ENCODE data around the gene RANBP1. TPM values are rescaled to one million over a fixed set of nuclear protein-coding genes. Genes with fewer than 3 reads are reported as not detected.
A peak's percentile ranks its signal among the peaks of the same experiment; 100 is the strongest.

RANBP1 gene
- total and polyA plus RNA-seq, 9 of the 15 experiments (the other 6 are each of a cell fraction or from before 2014, with no cell fraction given): 162 to 2,891 (median 1,289) TPM

DNA sequence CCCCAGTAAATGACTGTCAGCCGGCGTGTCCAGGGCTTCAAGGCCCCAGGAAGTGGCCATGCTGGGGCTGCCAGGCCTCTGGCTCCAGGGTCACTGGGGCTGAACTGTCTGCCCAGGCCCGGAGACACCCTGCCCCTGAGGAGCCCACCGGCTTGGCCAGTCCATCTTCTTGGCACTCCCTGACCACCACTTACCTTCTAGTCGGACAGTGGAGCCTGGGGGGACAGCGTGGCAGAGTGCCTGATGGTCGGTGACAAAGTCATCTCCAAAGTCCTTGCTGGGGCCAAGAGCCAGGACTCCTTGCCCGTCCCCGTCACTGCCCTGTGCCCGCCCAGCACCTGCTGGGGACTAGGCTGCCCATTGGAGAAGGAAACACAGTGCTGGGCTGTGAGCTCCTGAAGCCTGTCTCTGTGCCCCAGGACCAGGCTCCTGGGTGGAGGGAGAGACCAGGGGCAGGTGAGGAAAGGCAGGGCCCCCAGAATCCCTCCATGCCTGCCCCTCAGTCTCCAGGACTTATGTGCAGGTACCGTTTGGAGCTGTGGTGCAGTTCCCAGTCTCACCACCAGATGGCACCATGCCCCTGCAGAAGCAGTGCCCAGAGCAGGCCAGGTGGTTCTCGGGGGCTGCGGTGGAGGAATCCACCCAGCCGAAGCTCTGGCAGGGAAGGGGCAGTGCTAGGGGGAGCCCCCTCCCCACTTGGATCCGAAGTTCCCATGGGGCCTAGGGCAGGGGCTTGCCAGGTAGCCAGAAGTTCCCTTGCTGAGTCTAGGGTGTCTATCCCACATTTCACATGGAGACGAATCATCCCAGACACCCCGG is 40.9 kb downstream of the RANBP1 start (continued):
- TF ChIP-seq, protein P1, sequence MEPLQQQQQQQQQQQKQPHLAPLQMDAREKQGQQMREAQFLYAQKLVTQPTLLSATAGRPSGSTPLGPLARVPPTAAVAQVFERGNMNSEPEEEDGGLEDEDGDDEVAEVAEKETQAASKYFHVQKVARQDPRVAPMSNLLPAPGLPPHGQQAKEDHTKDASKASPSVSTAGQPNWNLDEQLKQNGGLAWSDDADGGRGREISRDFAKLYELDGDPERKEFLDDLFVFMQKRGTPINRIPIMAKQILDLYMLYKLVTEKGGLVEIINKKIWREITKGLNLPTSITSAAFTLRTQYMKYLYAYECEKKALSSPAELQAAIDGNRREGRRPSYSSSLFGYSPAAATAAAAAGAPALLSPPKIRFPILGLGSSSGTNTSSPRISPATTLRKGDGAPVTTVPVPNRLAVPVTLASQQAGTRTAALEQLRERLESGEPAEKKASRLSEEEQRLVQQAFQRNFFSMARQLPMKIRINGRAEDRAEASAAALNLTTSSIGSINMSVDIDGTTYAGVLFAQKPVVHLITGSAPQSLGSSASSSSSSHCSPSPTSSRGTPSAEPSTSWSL (CRISPR knock-in tag; IDR thresholded peaks at IDR 0.05; ENCODE audit: borderline replicate concordance): peak; percentile 66; the same call in 1 of the 2 replicates
- TF ChIP-seq CTBP1 (IDR thresholded peaks at IDR 0.05; ENCODE audit: borderline replicate concordance) (peak; percentile 94), MAFK (IDR thresholded peaks at IDR 0.05; ENCODE audit: low read length) (peak; percentile 34; the same call in 1 of the 2 replicates), ZNF143 (CRISPR knock-in tag; IDR thresholded peaks at IDR 0.05) (0 out of 2 replicates have a peak, but pooled peaks have one; percentile 38), OTX1 (CRISPR knock-in tag; IDR thresholded peaks at IDR 0.05) (peak; percentile 91), ZC3H4 (CRISPR knock-in tag; IDR thresholded peaks at IDR 0.05; ENCODE audit: borderline replicate concordance) (peak; percentile 97), NONO (IDR thresholded peaks at IDR 0.05; ENCODE audit: low read depth in 2 of 2, low read length in 1 of 2) (peak in 1 of 2 experiments; percentile 93; a peak in 2 of 4 replicates), HMGN3 (IDR thresholded peaks at IDR 0.05; ENCODE audit: borderline replicate concordance, extremely low read depth, insufficient read length, low read depth, low read length) (peak; percentile 13), JUN (IDR thresholded peaks at IDR 0.05; ENCODE audit: borderline replicate concordance, low read depth, low read length) (peak; percentile 69; the same call in 1 of the 2 replicates), JUN (CRISPR knock-in tag; IDR thresholded peaks at IDR 0.05; ENCODE audit: borderline replicate concordance) (no peak; the same call in 1 of the 2 replicates), FIP1L1 (IDR thresholded peaks at IDR 0.05; ENCODE audit: low read depth, low read length, poor library complexity, severe bottlenecking) (peak; percentile 31), EP300 (IDR thresholded peaks at IDR 0.05; ENCODE audit: low read length) (peak; percentile 25; the same call in 1 of the 2 replicates), ZNF589 (CRISPR knock-in tag; IDR thresholded peaks at IDR 0.05; ENCODE audit: low read depth) (no peak)
- TF ChIP-seq, protein P2, sequence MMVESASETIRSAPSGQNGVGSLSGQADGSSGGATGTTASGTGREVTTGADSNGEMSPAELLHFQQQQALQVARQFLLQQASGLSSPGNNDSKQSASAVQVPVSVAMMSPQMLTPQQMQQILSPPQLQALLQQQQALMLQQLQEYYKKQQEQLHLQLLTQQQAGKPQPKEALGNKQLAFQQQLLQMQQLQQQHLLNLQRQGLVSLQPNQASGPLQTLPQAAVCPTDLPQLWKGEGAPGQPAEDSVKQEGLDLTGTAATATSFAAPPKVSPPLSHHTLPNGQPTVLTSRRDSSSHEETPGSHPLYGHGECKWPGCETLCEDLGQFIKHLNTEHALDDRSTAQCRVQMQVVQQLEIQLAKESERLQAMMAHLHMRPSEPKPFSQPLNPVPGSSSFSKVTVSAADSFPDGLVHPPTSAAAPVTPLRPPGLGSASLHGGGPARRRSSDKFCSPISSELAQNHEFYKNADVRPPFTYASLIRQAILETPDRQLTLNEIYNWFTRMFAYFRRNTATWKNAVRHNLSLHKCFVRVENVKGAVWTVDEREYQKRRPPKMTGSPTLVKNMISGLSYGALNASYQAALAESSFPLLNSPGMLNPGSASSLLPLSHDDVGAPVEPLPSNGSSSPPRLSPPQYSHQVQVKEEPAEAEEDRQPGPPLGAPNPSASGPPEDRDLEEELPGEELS (CRISPR knock-in tag; IDR thresholded peaks at IDR 0.05; ENCODE audit: borderline replicate concordance): 0 out of 2 replicates have a peak, but pooled peaks have one; percentile 70
- TF ChIP-seq, protein P3, sequence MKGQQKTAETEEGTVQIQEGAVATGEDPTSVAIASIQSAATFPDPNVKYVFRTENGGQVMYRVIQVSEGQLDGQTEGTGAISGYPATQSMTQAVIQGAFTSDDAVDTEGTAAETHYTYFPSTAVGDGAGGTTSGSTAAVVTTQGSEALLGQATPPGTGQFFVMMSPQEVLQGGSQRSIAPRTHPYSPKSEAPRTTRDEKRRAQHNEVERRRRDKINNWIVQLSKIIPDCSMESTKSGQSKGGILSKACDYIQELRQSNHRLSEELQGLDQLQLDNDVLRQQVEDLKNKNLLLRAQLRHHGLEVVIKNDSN (CRISPR knock-in tag; IDR thresholded peaks at IDR 0.05): peak; percentile 61
- TF ChIP-seq, protein P4, sequence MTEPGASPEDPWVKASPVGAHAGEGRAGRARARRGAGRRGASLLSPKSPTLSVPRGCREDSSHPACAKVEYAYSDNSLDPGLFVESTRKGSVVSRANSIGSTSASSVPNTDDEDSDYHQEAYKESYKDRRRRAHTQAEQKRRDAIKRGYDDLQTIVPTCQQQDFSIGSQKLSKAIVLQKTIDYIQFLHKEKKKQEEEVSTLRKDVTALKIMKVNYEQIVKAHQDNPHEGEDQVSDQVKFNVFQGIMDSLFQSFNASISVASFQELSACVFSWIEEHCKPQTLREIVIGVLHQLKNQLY (CRISPR knock-in tag; conservative IDR thresholded peaks at IDR 0.05): 0 out of 4 replicates have a peak, but pooled peaks of 1 of the 2 experiments have one; percentile 39
- TF ChIP-seq, protein P5, sequence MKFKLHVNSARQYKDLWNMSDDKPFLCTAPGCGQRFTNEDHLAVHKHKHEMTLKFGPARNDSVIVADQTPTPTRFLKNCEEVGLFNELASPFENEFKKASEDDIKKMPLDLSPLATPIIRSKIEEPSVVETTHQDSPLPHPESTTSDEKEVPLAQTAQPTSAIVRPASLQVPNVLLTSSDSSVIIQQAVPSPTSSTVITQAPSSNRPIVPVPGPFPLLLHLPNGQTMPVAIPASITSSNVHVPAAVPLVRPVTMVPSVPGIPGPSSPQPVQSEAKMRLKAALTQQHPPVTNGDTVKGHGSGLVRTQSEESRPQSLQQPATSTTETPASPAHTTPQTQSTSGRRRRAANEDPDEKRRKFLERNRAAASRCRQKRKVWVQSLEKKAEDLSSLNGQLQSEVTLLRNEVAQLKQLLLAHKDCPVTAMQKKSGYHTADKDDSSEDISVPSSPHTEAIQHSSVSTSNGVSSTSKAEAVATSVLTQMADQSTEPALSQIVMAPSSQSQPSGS (CRISPR knock-in tag; IDR thresholded peaks at IDR 0.05): 0 out of 2 replicates have a peak, but pooled peaks have one; percentile 51
- TF ChIP-seq, protein P6, sequence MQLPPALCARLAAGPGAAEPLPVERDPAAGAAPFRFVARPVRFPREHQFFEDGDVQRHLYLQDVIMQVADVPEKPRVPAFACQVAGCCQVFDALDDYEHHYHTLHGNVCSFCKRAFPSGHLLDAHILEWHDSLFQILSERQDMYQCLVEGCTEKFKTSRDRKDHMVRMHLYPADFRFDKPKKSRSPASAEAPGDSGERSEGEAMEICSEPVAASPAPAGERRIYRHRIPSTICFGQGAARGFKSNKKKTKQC (CRISPR knock-in tag; IDR thresholded peaks at IDR 0.05): peak; percentile 61; the same call in 1 of the 2 replicates

All from K562 (cell line).